Liver (tissue), 9 donors: ENCODE measurements around the gene KRT36. TPM values are rescaled to one million over a fixed set of nuclear protein-coding genes. Genes with fewer than 3 reads are reported as not detected.

Experiments used
- DNase-seq: peaks from one replicate; pipeline ENCODE4 v3.0.0-alpha.2; 2017; ENCODE audit warnings: low spot score
- H3K27ac ChIP-seq, 2 donors: one replicate each; pipeline ENCODE4 v1.7.0; 2013; ENCODE audit warnings: inconsistent platforms in 2 of 2, low read length in 2 of 2, control low read depth in 1 of 2, low read depth in 1 of 2, mild to moderate bottlenecking in 1 of 2
- H3K27me3 ChIP-seq, 4 donors: one replicate each; pipeline versions ENCODE4 v1.6.1 to v1.7.0; 2013; ENCODE audit warnings: low read length in 3 of 4, inconsistent platforms in 1 of 4, mild to moderate bottlenecking in 1 of 4, moderate library complexity in 1 of 4; ENCODE audit not compliant: control insufficient read depth in 4 of 4, insufficient read depth in 4 of 4
- H3K36me3 ChIP-seq, 4 donors: one replicate each; pipeline versions ENCODE4 v1.6.1 to v1.7.0; 2013; ENCODE audit warnings: low read length in 3 of 4, mild to moderate bottlenecking in 3 of 4, low read depth in 1 of 4, moderate library complexity in 1 of 4; ENCODE audit not compliant: control insufficient read depth in 4 of 4, insufficient read depth in 3 of 4
- H3K4me1 ChIP-seq, 4 donors: one replicate each; pipeline versions ENCODE4 v1.6.1 to v1.7.0; 2013; ENCODE audit warnings: low read length in 3 of 4, mild to moderate bottlenecking in 3 of 4, moderate library complexity in 1 of 4; ENCODE audit not compliant: control insufficient read depth in 4 of 4, insufficient read depth in 4 of 4
- H3K4me3 ChIP-seq, 3 donors: one replicate each; pipeline versions ENCODE4 v1.6.1 to v1.7.0; 2013; ENCODE audit warnings: low read length in 3 of 3, control low read depth in 1 of 3, low read depth in 1 of 3, mild to moderate bottlenecking in 1 of 3
- H3K9ac ChIP-seq, 2 donors: one replicate each; pipeline ENCODE4 v1.7.0; 2013; ENCODE audit warnings: low read length in 2 of 2, mild to moderate bottlenecking in 2 of 2, moderate library complexity in 2 of 2, control low read depth in 1 of 2, low read depth in 1 of 2
- H3K9me3 ChIP-seq, 4 donors: one replicate each; pipeline versions ENCODE4 v1.6.1 to v1.7.0; 2013; ENCODE audit warnings: low read length in 3 of 4; ENCODE audit not compliant: control insufficient read depth in 4 of 4
- EGR1 ChIP-seq, 2 donors: IDR thresholded peaks; 2 replicates each; pipeline ENCODE4 v1.6.1; 2016 to 2018; ENCODE audit warnings: antibody characterized with exemption in 2 of 2, low read depth in 2 of 2
- HNF4A ChIP-seq, 2 donors: conservative IDR thresholded peaks; 2 replicates each; pipeline ENCODE4 v1.6.1; 2016; ENCODE audit warnings: antibody characterized with exemption in 2 of 2, mild to moderate bottlenecking in 2 of 2
- HNF4G ChIP-seq: IDR thresholded peaks from 2 replicates; pipeline ENCODE4 v1.6.1; 2016; ENCODE audit warnings: antibody characterized with exemption
- JUND ChIP-seq, 2 donors: IDR thresholded peaks; 2 replicates each; pipeline ENCODE4 v1.6.1; 2016; ENCODE audit warnings: antibody characterized with exemption in 2 of 2
- NR2F2 ChIP-seq: IDR thresholded peaks from 2 replicates; pipeline ENCODE4 v1.6.1; 2016; ENCODE audit warnings: antibody characterized with exemption
- RAD21 ChIP-seq, 2 donors: IDR thresholded peaks; 2 replicates each; pipeline ENCODE4 v1.6.1; 2016; ENCODE audit warnings: antibody characterized with exemption in 2 of 2, mild to moderate bottlenecking in 2 of 2
- WGBS: extraction: QIAGEN DNeasy Blood & Tissue Kit; methylation state at CpG from one replicate; pipeline ENCODE4 v1.1.7; 2013; 5-methylcytosine and 5-hydroxymethylcytosine counted together
- polyA plus RNA-seq, 2 donors: library from polyadenylated mRNA; stranded (reverse) in 1 of 2; unstranded in 1 of 2; fragments of 200-250 nt in 1 of 2; fragments of >200 nt in 1 of 2; fragmentation: Nextera tagmentation in 1 of 2; extraction: Ambion mirVana in 1 of 2; gene quantifications; one replicate each; pipeline versions ENCODE4 v1.2.1 to v1.2.3, GENCODE V29; 2013 to 2015
- total RNA-seq, 2 donors: library from RNA; depleted of rRNA; stranded (reverse); fragments of >200 nt; gene quantifications; one replicate each; pipeline ENCODE4 v1.2.3, GENCODE V29; 2014
- TF ChIP-seq, protein P1 (sequence below): IDR thresholded peaks from 2 replicates; pipeline ENCODE4 v1.6.1; 2016; ENCODE audit warnings: antibody characterized with exemption, mild to moderate bottlenecking
- TF ChIP-seq, protein P2 (sequence below): IDR thresholded peaks from 2 replicates; pipeline ENCODE4 v1.6.1; 2016; ENCODE audit warnings: antibody characterized with exemption
- TF ChIP-seq, protein P3 (sequence below): fragments of 150-350 bp; IDR thresholded peaks from 2 replicates; pipeline ENCODE4 v1.5.1; 2017; ENCODE audit warnings: improper control_type of control experiment, low read depth, low read length; ENCODE audit not compliant: missing input control
- donor health status: healthy.
- donor health status: healthy.
- donor health status: healthy.
- donor health status: healthy.
- donor health status: healthy.

Gene KRT36
- total and polyA plus RNA-seq, 4 donors: 0.05 TPM; not detected in 3

DNA sequence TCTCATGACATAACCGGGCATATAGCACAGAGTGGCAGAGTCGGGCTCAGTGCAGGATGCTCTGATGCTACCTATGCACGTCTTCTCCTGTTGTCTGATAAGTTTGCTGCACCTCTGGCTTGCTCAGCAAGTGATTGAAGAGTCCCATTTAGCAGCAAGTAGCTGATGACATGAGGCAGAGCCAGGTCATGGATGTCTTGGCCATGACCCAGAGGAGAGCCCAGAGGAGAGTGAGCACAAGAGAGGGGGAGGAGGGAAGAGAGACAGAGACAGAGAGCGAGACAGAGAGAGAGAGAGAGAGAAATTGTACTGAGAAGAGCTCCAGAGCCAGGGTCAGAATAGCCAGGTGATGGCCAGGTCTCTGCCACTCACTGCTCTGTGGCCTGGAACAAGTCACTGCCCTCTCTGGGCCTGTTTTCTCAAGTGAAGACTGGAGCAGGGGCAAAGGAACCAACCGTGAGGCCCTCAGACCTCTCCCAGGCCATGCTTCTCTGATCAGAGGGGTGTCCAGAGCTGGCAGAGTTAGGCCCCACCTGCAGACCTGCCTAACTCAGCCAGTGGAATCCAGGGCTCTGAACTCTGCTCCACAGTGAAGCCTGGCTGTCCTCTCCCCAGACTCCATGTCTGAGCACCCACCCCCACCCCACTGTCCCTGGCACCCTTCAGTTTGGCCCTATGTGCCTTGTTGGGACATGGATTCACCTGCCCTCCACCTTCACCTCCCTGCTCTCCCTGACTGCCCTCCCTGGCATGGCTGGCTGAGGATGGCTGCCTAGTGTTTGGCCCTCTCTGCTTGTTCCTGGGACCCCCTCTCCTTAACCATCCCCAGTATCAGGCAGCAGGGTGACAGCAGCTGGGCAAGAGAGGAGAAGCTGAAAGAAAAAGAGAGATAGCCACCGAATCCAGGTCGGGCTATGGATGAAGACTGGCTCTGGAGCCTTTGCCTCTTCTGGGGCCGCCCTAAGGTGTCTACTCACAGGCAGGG is 4.5 kb downstream of the KRT36 start:
- Histone ChIP-seq H3K4me3 (no peak overlapping the region), H3K4me1 (no peaks in the 10 kb centered on the region), H3K9me3 (no peaks in the 10 kb centered on the region), H3K36me3 (no peaks in the 10 kb centered on the region), H3K27ac (no peak overlapping the region), H3K9ac (no peak overlapping the region), H3K27me3 (no peaks in the 10 kb centered on the region)
- 82% methylated on average over 8 of the region's 8 CpGs for WGBS
- no peak for DNase-seq
- TF ChIP-seq, protein P1, sequence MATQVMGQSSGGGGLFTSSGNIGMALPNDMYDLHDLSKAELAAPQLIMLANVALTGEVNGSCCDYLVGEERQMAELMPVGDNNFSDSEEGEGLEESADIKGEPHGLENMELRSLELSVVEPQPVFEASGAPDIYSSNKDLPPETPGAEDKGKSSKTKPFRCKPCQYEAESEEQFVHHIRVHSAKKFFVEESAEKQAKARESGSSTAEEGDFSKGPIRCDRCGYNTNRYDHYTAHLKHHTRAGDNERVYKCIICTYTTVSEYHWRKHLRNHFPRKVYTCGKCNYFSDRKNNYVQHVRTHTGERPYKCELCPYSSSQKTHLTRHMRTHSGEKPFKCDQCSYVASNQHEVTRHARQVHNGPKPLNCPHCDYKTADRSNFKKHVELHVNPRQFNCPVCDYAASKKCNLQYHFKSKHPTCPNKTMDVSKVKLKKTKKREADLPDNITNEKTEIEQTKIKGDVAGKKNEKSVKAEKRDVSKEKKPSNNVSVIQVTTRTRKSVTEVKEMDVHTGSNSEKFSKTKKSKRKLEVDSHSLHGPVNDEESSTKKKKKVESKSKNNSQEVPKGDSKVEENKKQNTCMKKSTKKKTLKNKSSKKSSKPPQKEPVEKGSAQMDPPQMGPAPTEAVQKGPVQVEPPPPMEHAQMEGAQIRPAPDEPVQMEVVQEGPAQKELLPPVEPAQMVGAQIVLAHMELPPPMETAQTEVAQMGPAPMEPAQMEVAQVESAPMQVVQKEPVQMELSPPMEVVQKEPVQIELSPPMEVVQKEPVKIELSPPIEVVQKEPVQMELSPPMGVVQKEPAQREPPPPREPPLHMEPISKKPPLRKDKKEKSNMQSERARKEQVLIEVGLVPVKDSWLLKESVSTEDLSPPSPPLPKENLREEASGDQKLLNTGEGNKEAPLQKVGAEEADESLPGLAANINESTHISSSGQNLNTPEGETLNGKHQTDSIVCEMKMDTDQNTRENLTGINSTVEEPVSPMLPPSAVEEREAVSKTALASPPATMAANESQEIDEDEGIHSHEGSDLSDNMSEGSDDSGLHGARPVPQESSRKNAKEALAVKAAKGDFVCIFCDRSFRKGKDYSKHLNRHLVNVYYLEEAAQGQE: no peak
- TF ChIP-seq, protein P2, sequence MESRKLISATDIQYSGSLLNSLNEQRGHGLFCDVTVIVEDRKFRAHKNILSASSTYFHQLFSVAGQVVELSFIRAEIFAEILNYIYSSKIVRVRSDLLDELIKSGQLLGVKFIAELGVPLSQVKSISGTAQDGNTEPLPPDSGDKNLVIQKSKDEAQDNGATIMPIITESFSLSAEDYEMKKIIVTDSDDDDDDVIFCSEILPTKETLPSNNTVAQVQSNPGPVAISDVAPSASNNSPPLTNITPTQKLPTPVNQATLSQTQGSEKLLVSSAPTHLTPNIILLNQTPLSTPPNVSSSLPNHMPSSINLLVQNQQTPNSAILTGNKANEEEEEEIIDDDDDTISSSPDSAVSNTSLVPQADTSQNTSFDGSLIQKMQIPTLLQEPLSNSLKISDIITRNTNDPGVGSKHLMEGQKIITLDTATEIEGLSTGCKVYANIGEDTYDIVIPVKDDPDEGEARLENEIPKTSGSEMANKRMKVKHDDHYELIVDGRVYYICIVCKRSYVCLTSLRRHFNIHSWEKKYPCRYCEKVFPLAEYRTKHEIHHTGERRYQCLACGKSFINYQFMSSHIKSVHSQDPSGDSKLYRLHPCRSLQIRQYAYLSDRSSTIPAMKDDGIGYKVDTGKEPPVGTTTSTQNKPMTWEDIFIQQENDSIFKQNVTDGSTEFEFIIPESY: no peak
- TF ChIP-seq EGR1 (IDR thresholded peaks at IDR 0.05; ENCODE audit: low read depth in 2 of 2) (no peak), HNF4A (conservative IDR thresholded peaks at IDR 0.05) (no peak)

DNA sequence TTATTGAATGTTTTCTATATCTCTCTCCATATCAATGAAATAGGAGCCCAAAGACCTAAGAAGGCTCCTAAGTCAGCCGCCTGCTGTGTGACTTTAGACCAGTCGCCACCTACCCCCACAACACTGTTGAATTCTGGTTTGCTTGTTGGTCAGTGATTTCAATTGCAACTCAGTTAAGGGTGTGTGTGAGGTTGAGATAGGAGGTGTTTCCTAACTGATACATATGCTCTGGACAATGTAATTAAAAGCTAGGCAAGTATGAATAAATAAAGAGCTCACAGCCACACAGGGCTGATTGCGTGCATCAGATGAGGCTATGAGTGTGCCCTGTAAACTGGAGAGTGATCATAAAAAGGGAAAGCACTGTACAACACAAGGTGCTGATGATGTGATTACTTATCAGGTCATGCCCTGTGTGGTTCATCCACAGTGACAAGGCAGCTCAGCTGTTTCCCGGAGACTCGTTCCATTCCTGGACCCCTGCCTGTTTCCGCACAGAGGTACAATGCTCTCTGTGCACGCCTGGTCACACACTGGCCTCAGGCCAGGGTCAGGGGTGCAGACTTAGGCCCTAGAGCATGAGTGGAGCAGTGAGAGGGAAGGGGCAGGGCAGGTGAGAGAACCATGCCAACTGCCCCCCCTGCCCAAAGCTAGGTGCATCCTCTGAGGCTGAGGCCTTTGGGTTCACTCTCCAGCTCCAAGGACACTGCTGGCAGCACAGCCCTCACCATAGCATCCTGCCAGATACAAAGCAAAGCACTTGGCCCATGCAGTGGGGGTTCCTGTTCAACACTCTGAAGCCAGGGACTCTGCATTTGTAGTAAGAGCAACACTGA is 5.5 kb downstream of the KRT36 start:
- H3K27me3 ChIP-seq: no peaks in the 10 kb centered on the region
- 71% methylated on average over 7 of the region's 7 CpGs for WGBS

More for the DNA sequence above, 5.5 kb downstream of the KRT36 start:
- H3K27ac ChIP-seq: no peak overlapping the region
- H3K9me3 ChIP-seq: no peaks in the 10 kb centered on the region
- TF ChIP-seq, protein P3, sequence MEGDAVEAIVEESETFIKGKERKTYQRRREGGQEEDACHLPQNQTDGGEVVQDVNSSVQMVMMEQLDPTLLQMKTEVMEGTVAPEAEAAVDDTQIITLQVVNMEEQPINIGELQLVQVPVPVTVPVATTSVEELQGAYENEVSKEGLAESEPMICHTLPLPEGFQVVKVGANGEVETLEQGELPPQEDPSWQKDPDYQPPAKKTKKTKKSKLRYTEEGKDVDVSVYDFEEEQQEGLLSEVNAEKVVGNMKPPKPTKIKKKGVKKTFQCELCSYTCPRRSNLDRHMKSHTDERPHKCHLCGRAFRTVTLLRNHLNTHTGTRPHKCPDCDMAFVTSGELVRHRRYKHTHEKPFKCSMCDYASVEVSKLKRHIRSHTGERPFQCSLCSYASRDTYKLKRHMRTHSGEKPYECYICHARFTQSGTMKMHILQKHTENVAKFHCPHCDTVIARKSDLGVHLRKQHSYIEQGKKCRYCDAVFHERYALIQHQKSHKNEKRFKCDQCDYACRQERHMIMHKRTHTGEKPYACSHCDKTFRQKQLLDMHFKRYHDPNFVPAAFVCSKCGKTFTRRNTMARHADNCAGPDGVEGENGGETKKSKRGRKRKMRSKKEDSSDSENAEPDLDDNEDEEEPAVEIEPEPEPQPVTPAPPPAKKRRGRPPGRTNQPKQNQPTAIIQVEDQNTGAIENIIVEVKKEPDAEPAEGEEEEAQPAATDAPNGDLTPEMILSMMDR: no peak
- TF ChIP-seq, protein P1: no peak
- no peak for TF ChIP-seq RAD21 (IDR thresholded peaks at IDR 0.05)
- TF ChIP-seq JUND (IDR thresholded peaks at IDR 0.05): no peak
- TF ChIP-seq HNF4G: no peak
- TF ChIP-seq NR2F2: no peak
- no peak for DNase-seq
- H3K4me1 ChIP-seq: no peaks in the 10 kb centered on the region
- no peak overlapping the region for H3K4me3 ChIP-seq
- no peaks in the 10 kb centered on the region for H3K36me3 ChIP-seq
- H3K9ac ChIP-seq: no peak overlapping the region
